Upper lobe of right lung (tissue), 1 donor: Measurements from ENCODE around the gene FURIN. TPM values are rescaled to one million over a fixed set of nuclear protein-coding genes. Genes with fewer than 3 reads are reported as not detected.

ENCODE experiments used
- ATAC-seq: fragments of 200-7000 bp; cut with Tn5 transposase; one replicate; pipeline ENCODE4 v1.9.1; 2020; ENCODE audit warnings: mild to moderate bottlenecking, moderate library complexity
- DNase-seq: peaks from one replicate; pipeline ENCODE4 v3.0.0-alpha.2; 2020
- H3K27ac ChIP-seq: fragments of 200-600 bp; one replicate; pipeline ENCODE4 v1.8.0; 2022
- H3K27me3 ChIP-seq: fragments of 200-600 bp; one replicate; pipeline ENCODE4 v1.8.0; 2022; ENCODE audit warnings: mild to moderate bottlenecking
- H3K36me3 ChIP-seq: fragments of 200-600 bp; one replicate; pipeline ENCODE4 v1.8.0; 2022
- H3K4me1 ChIP-seq: fragments of 200-600 bp; one replicate; pipeline ENCODE4 v1.8.0; 2022
- H3K4me3 ChIP-seq: fragments of 200-600 bp; one replicate; pipeline ENCODE4 v1.8.0; 2022; ENCODE audit warnings: mild to moderate bottlenecking
- H3K9me3 ChIP-seq: fragments of 200-600 bp; one replicate; pipeline ENCODE4 v1.8.0; 2022
- intact Hi-C: fragments of 100-400 bp; cut with DNase I; formaldehyde crosslinking; loops from one replicate; pipeline ENCODE4 v1.11.0; 2022
- total RNA-seq: library from RNA; stranded (reverse); fragmentation: NEBNext Ultra II Directional; extraction: Animal tissue kit (Norgen Biotek cat#: 25700); gene quantifications from one replicate; pipeline ENCODE4 v1.2.1, GENCODE V29; 2021
- TF ChIP-seq, protein P1 (sequence below): fragments of 200-600 bp; IDR thresholded peaks from one replicate; pipeline ENCODE4 v1.8.0; 2022; ENCODE audit warnings: antibody characterized with exemption
- donor health status: DM: no; HTN: yes; CAD: no; lungs with severe emphysema.

Gene FURIN
- total RNA-seq, 1 donor from 2014 or later = 104 TPM

GRCh38 chr15:90869601-90870353, 1.4 kb downstream of the FURIN start:
- intact Hi-C loops = loop anchor here (10.0 kb wide), 1 partner anchor 155 kb away; the partner anchor contains the start of gene BLM
- Histone ChIP-seq H3K27ac (peak overlapping the region; percentile 96), H3K27me3 (no peaks in the 10 kb centered on the region), H3K4me1 (peaks cover 56% of the 10 kb centered on the region), H3K4me3 (peak overlapping the region; percentile 85), H3K9me3 (no peaks in the 10 kb centered on the region), H3K36me3 (no peaks in the 10 kb centered on the region)
- ATAC-seq (peak; percentile 80), DNase-seq (peak; percentile 90)
- TF ChIP-seq, protein P1, sequence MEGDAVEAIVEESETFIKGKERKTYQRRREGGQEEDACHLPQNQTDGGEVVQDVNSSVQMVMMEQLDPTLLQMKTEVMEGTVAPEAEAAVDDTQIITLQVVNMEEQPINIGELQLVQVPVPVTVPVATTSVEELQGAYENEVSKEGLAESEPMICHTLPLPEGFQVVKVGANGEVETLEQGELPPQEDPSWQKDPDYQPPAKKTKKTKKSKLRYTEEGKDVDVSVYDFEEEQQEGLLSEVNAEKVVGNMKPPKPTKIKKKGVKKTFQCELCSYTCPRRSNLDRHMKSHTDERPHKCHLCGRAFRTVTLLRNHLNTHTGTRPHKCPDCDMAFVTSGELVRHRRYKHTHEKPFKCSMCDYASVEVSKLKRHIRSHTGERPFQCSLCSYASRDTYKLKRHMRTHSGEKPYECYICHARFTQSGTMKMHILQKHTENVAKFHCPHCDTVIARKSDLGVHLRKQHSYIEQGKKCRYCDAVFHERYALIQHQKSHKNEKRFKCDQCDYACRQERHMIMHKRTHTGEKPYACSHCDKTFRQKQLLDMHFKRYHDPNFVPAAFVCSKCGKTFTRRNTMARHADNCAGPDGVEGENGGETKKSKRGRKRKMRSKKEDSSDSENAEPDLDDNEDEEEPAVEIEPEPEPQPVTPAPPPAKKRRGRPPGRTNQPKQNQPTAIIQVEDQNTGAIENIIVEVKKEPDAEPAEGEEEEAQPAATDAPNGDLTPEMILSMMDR = no peak

GRCh38 chr15:90870354-90871138, 2.2 kb downstream of the FURIN start:
- Histone ChIP-seq H3K27ac (peak overlapping the region; percentile 96), H3K9me3 (no peaks in the 10 kb centered on the region), H3K4me1 (peaks cover 57% of the 10 kb centered on the region), H3K4me3 (peak overlapping the region; percentile 85), H3K36me3 (peaks cover 1% of the 10 kb centered on the region), H3K27me3 (no peaks in the 10 kb centered on the region)
- ATAC-seq = no peak
- TF ChIP-seq, protein P1 = no peak
- no peak for DNase-seq
- intact Hi-C loops = loop anchor here (10.0 kb wide), 1 partner anchor 156 kb away; the partner anchor contains the start of gene BLM

DNA sequence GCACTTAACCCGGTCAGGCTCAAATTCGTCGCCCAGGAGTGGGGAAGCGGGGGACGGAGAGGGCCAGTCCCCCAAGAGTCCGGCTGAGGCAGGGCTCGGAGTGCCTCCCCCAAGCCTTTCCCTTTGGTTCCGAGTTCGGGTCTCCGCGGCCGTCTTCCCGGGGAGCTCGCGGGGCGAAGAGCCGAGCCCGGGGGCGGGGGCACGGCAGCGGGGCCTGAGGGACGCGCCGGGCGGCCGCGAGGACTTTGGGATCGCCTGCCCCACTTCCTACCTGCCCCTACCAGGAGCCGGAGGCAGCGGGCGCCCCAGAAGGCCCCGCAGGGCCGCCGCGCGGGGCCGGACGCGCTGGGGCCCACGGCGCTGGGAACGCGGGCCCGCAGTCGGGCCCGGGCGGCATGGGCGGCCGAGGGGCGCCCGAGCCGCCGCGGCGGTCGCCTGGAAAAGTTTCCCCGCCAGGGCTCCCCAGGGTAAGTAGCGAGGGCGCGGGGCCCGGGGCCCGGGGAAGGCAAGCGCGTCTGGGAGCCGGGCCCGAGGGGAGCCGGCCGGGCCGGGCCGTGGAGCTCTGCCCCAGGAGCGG, 2.8 kb downstream of the FURIN start:
- peak; percentile 5 for ATAC-seq
- intact Hi-C loops = loop anchor here (10.0 kb wide), 1 partner anchor 156 kb away; the partner anchor contains the start of gene BLM

GRCh38 chr15:90871716-90872485, 3.5 kb downstream of the FURIN start:
- Histone ChIP-seq H3K27ac (peak overlapping the region; percentile 96), H3K36me3 (peaks cover 15% of the 10 kb centered on the region), H3K4me1 (peaks cover 57% of the 10 kb centered on the region), H3K4me3 (peak overlapping the region; percentile 85), H3K9me3 (no peaks in the 10 kb centered on the region), H3K27me3 (no peaks in the 10 kb centered on the region)
- TF ChIP-seq, protein P1 = no peak
- intact Hi-C loops = loop anchor here (10.0 kb wide), 1 partner anchor 157 kb away; the partner anchor contains the start of gene BLM
- ATAC-seq (peak; percentile 12), DNase-seq (no peak)

More for the DNA sequence above, 2.8 kb downstream of the FURIN start:
- H3K27ac ChIP-seq = peak overlapping the region; percentile 96
- peaks cover 8% of the 10 kb centered on the region for H3K36me3 ChIP-seq
- H3K27me3 ChIP-seq = no peaks in the 10 kb centered on the region
- H3K4me3 ChIP-seq = peak overlapping the region; percentile 85
- DNase-seq = peak; percentile 81
- TF ChIP-seq, protein P1 = no peak
- H3K9me3 ChIP-seq = no peaks in the 10 kb centered on the region
- H3K4me1 ChIP-seq = peaks cover 57% of the 10 kb centered on the region
